Measurements from ENCODE around the gene LASP1. TPM values are rescaled to one million over a fixed set of nuclear protein-coding genes. Genes with fewer than 3 reads are reported as not detected.
"Not testable (repeated sequence)": the region's sequence is repeated elsewhere in the genome, so short reads cannot be mapped to it uniquely, and the experiment has no call there.

LASP1 gene
- total RNA-seq, 1 experiment from 2014 or later, result 59.3 TPM

- no peak for DNase-seq
- peaks cover 44% of the 10 kb centered on the region for H3K36me3 ChIP-seq (ENCODE audit: insufficient read depth, low read length)
- H3K4me2 ChIP-seq (ENCODE audit: low read depth, low read length, poor library complexity, severe bottlenecking), result peak overlapping the region; percentile 98
- H2AFZ ChIP-seq (ENCODE audit: low read length), result no peak overlapping the region
- H3K9ac ChIP-seq (ENCODE audit: low read length), result peak overlapping the region; percentile 87
- H3K27me3 ChIP-seq (ENCODE audit: low read length), result no peaks in the 10 kb centered on the region
- H3K4me3 ChIP-seq (ENCODE audit: low read length), result peak overlapping the region; percentile 83
- H3K4me1 ChIP-seq (ENCODE audit: low read length), result peaks cover 27% of the 10 kb centered on the region
- H3K27ac ChIP-seq (ENCODE audit: low read length), result no peak overlapping the region
- peaks cover 40% of the 10 kb centered on the region for H4K20me1 ChIP-seq (ENCODE audit: insufficient read depth, low read depth, low read length)
- H3K9me2 ChIP-seq (replicated peaks; ENCODE audit: insufficient read depth, low read length), result no peaks in the 10 kb centered on the region
- peaks cover 29% of the 10 kb centered on the region for H3K79me2 ChIP-seq (ENCODE audit: low read length)
- no peaks in the 10 kb centered on the region for H3K9me3 ChIP-seq (ENCODE audit: low read length)
Observed at GRCh38 chr17:38851434-38851833, 18.4 kb upstream of the LASP1 start.

- Histone ChIP-seq H3K27ac (ENCODE audit: low read length) (peak overlapping the region; percentile 86), H3K4me3 (ENCODE audit: low read length) (peak overlapping the region; percentile 83), H2AFZ (ENCODE audit: low read length) (no peak overlapping the region), H3K79me2 (ENCODE audit: low read length) (peaks cover 29% of the 10 kb centered on the region), H4K20me1 (ENCODE audit: insufficient read depth, low read depth, low read length) (peaks cover 40% of the 10 kb centered on the region), H3K4me1 (ENCODE audit: low read length) (peaks cover 27% of the 10 kb centered on the region), H3K36me3 (ENCODE audit: insufficient read depth, low read length) (peaks cover 44% of the 10 kb centered on the region), H3K27me3 (ENCODE audit: low read length) (no peaks in the 10 kb centered on the region), H3K9me2 (replicated peaks; ENCODE audit: insufficient read depth, low read length) (no peaks in the 10 kb centered on the region), H3K9me3 (ENCODE audit: low read length) (no peaks in the 10 kb centered on the region), H3K4me2 (ENCODE audit: low read depth, low read length, poor library complexity, severe bottlenecking) (peak overlapping the region; percentile 98), H3K9ac (ENCODE audit: low read length) (peak overlapping the region; percentile 87)
- DNase-seq, result peak; percentile 51
Observed at GRCh38 chr17:38852771-38853291, 17.0 kb upstream of the LASP1 start.

- peak; percentile 99 for DNase-seq
- no peaks in the 10 kb centered on the region for H3K9me2 ChIP-seq (replicated peaks; ENCODE audit: insufficient read depth, low read length)
- H3K79me2 ChIP-seq (ENCODE audit: low read length), result peaks cover 29% of the 10 kb centered on the region
- H3K27me3 ChIP-seq (ENCODE audit: low read length), result no peaks in the 10 kb centered on the region
- H3K27ac ChIP-seq (ENCODE audit: low read length), result peak within 1 kb of the TSS; percentile 86
- peak within 1 kb of the TSS; percentile 87 for H3K9ac ChIP-seq (ENCODE audit: low read length)
- H4K20me1 ChIP-seq (ENCODE audit: insufficient read depth, low read depth, low read length), result peaks cover 40% of the 10 kb centered on the region
- H3K36me3 ChIP-seq (ENCODE audit: insufficient read depth, low read length), result peaks cover 44% of the 10 kb centered on the region
- peak within 1 kb of the TSS; percentile 83 for H3K4me3 ChIP-seq (ENCODE audit: low read length)
- H3K9me3 ChIP-seq (ENCODE audit: low read length), result no peaks in the 10 kb centered on the region
- peak within 1 kb of the TSS; percentile 98 for H3K4me2 ChIP-seq (ENCODE audit: low read depth, low read length, poor library complexity, severe bottlenecking)
- peaks cover 27% of the 10 kb centered on the region for H3K4me1 ChIP-seq (ENCODE audit: low read length)
- H2AFZ ChIP-seq (ENCODE audit: low read length), result no peak within 1 kb of the TSS
Observed at GRCh38 chr17:38853292-38854219, 16.3 kb upstream of the LASP1 start, which contains the start of gene RPL23. TSS of gene RPL23 (minus strand) at chr17:38853721. CDS start at chr17:38853710, 11 bp downstream.

GRCh38 chr17:38855101-38855714, 14.7 kb upstream of the LASP1 start:
- not testable (repeated sequence) for H3K9me2 ChIP-seq (replicated peaks; ENCODE audit: insufficient read depth, low read length); H3K4me3 ChIP-seq (ENCODE audit: low read length); H3K9ac ChIP-seq (ENCODE audit: low read length); DNase-seq; H3K9me3 ChIP-seq (ENCODE audit: low read length); H3K4me2 ChIP-seq (ENCODE audit: low read depth, low read length, poor library complexity, severe bottlenecking); H3K27ac ChIP-seq (ENCODE audit: low read length); H2AFZ ChIP-seq (ENCODE audit: low read length); H3K27me3 ChIP-seq (ENCODE audit: low read length)
- Histone ChIP-seq H3K36me3 (ENCODE audit: insufficient read depth, low read length) (peaks cover 31% of the 10 kb centered on the region), H3K79me2 (ENCODE audit: low read length) (peaks cover 29% of the 10 kb centered on the region), H3K4me1 (ENCODE audit: low read length) (peaks cover 27% of the 10 kb centered on the region), H4K20me1 (ENCODE audit: insufficient read depth, low read depth, low read length) (peaks cover 29% of the 10 kb centered on the region)

GRCh38 chr17:38857271-38857670, 12.6 kb upstream of the LASP1 start:
- Histone ChIP-seq H4K20me1 (ENCODE audit: insufficient read depth, low read depth, low read length) (peaks cover 8% of the 10 kb centered on the region), H3K9ac (ENCODE audit: low read length) (no peak overlapping the region), H3K4me3 (ENCODE audit: low read length) (no peak overlapping the region), H3K4me2 (ENCODE audit: low read depth, low read length, poor library complexity, severe bottlenecking) (no peak overlapping the region), H3K79me2 (ENCODE audit: low read length) (peaks cover 13% of the 10 kb centered on the region), H3K27me3 (ENCODE audit: low read length) (no peaks in the 10 kb centered on the region), H3K36me3 (ENCODE audit: insufficient read depth, low read length) (peaks cover 10% of the 10 kb centered on the region), H3K9me2 (replicated peaks; ENCODE audit: insufficient read depth, low read length) (no peaks in the 10 kb centered on the region), H2AFZ (ENCODE audit: low read length) (no peak overlapping the region), H3K4me1 (ENCODE audit: low read length) (peaks cover 11% of the 10 kb centered on the region), H3K27ac (ENCODE audit: low read length) (no peak overlapping the region), H3K9me3 (ENCODE audit: low read length) (no peaks in the 10 kb centered on the region)
- DNase-seq, result no peak

- H3K9me3 ChIP-seq (ENCODE audit: low read length), result no peaks in the 10 kb centered on the region
- no peak overlapping the region for H3K4me2 ChIP-seq (ENCODE audit: low read depth, low read length, poor library complexity, severe bottlenecking)
- no peak overlapping the region for H3K4me3 ChIP-seq (ENCODE audit: low read length)
- H3K4me1 ChIP-seq (ENCODE audit: low read length), result no peaks in the 10 kb centered on the region; the same call in 1 of the 2 replicates
- no peaks in the 10 kb centered on the region for H3K9me2 ChIP-seq (replicated peaks; ENCODE audit: insufficient read depth, low read length)
- H3K9ac ChIP-seq (ENCODE audit: low read length), result no peak overlapping the region
- no peaks in the 10 kb centered on the region for H3K79me2 ChIP-seq (ENCODE audit: low read length)
- no peak overlapping the region for H3K27ac ChIP-seq (ENCODE audit: low read length)
- H3K27me3 ChIP-seq (ENCODE audit: low read length), result no peaks in the 10 kb centered on the region
- H2AFZ ChIP-seq (ENCODE audit: low read length), result no peak overlapping the region
- H3K36me3 ChIP-seq (ENCODE audit: insufficient read depth, low read length), result no peaks in the 10 kb centered on the region
- H4K20me1 ChIP-seq (ENCODE audit: insufficient read depth, low read depth, low read length), result no peaks in the 10 kb centered on the region
- DNase-seq, result peak; percentile 65
Observed at GRCh38 chr17:38861399-38861843, 8.4 kb upstream of the LASP1 start.

GRCh38 chr17:38864636-38865398, 5.0 kb upstream of the LASP1 start:
- no peaks in the 10 kb centered on the region for H4K20me1 ChIP-seq (ENCODE audit: insufficient read depth, low read depth, low read length)
- no peaks in the 10 kb centered on the region for H3K27me3 ChIP-seq (ENCODE audit: low read length)
- H3K27ac ChIP-seq (ENCODE audit: low read length), result no peak overlapping the region
- peaks cover 17% of the 10 kb centered on the region for H3K4me1 ChIP-seq (ENCODE audit: low read length)
- no peaks in the 10 kb centered on the region for H3K9me2 ChIP-seq (replicated peaks; ENCODE audit: insufficient read depth, low read length)
- no peak overlapping the region for H3K4me2 ChIP-seq (ENCODE audit: low read depth, low read length, poor library complexity, severe bottlenecking)
- no peaks in the 10 kb centered on the region for H3K79me2 ChIP-seq (ENCODE audit: low read length)
- H3K4me3 ChIP-seq (ENCODE audit: low read length), result no peak overlapping the region
- no peak overlapping the region for H2AFZ ChIP-seq (ENCODE audit: low read length)
- no peak overlapping the region for H3K9ac ChIP-seq (ENCODE audit: low read length)
- no peaks in the 10 kb centered on the region for H3K36me3 ChIP-seq (ENCODE audit: insufficient read depth, low read length)
- H3K9me3 ChIP-seq (ENCODE audit: low read length), result no peaks in the 10 kb centered on the region
- no peak for DNase-seq
